ENCODE results near the gene NUCB2.

The NUCB2 gene

DNA sequence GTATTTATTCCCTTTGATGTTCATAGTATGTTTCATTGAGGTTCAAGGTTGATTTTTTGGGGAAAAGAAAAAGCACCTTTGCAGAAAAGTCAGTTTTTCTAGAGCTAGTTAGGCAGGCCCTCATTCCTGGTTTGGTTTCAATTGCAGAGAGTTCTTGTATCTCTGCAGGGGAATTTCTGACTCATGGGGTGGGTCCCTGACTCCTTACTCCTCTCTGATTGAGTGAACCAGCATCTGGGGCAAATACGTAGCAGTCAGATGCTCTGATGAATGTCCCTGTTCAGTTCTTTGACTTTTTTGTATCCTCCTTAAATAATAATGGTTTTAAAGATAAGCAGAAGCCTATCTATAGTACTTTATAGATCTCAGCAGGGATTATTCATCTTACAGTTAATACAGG is 67.4 kb downstream of the NUCB2 start:
- no peak for DNase-seq

DNA sequence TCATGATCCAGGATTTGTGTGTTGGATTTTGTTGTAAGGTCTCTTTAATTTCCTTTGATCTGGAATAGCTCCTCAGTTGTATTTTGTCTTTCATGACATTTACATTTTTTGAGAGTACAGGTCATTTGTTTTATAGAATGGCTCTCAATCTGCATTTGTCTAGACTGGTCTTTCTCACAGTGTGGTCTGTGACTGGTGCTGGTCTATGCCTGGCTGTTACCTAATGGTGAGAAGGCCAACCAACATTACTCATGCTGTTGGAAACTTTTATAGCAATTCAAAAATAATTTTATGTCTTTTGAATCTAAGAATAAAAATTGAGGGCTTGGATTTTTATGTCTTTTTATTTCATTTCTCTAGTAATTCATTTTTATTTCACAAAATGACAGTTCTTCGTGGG is 71.1 kb downstream of the NUCB2 start:
- DNase-seq = no peak

GRCh38 chr11:17350455-17351171 is 74.1 kb downstream of the NUCB2 start:
- DNase-seq = no peak

DNA sequence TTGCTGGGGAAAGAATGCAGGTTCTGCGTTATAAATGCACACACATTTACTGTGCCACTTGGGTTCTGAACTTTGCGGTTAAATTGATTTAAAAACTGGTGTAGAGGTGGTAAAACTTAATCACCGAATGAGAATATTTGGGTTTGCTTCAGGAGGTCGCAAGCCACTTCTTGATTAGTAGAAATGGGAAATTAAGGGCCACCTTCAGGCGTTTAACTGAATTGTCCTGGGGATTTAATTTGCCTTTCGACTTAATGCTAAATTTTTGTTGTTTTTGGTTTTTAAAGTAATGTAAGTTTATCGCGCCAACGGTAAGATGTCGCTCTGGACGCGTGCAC is 74.6 kb downstream of the NUCB2 start:
- DNase-seq = no peak

DNA sequence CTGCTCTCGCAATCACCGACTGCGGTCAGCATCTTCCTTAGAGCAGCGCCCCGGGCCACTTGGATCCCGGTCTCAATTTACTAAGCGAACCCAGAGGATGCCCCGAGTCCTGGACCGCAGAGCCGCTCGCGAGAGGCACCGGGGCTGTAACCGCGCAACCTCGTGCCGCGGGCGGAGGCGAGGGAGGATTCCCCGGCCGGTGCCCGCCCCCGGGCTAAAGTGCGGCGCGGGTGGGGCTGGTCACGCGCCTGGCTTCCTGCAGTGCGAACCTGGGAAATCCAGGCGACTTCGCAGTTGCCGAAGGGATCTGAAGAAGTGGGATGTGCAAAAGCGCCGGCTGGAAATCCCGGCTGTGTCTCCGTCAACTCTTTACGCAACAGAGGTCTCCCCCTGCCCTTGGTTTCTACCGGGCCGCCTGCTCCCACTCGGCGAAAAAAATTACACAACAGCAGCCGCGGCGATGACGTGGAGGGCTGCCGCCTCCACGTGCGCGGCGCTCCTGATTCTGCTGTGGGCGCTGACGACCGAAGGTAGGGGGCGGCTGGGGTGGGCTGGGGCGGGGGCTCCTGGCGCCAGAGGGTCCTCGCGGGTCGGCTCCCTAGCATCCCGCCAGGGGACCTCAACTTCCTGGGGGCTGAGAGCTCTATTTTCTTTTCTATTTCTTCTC is 75.1 kb downstream of the NUCB2 start, which contains the start of gene NCR3LG1:
TSS of gene NCR3LG1 (plus strand) at position 291 of the 667 bp plus-strand sequence. CDS start at position 461, 170 bp downstream.
- DNase-seq = no peak

DNA sequence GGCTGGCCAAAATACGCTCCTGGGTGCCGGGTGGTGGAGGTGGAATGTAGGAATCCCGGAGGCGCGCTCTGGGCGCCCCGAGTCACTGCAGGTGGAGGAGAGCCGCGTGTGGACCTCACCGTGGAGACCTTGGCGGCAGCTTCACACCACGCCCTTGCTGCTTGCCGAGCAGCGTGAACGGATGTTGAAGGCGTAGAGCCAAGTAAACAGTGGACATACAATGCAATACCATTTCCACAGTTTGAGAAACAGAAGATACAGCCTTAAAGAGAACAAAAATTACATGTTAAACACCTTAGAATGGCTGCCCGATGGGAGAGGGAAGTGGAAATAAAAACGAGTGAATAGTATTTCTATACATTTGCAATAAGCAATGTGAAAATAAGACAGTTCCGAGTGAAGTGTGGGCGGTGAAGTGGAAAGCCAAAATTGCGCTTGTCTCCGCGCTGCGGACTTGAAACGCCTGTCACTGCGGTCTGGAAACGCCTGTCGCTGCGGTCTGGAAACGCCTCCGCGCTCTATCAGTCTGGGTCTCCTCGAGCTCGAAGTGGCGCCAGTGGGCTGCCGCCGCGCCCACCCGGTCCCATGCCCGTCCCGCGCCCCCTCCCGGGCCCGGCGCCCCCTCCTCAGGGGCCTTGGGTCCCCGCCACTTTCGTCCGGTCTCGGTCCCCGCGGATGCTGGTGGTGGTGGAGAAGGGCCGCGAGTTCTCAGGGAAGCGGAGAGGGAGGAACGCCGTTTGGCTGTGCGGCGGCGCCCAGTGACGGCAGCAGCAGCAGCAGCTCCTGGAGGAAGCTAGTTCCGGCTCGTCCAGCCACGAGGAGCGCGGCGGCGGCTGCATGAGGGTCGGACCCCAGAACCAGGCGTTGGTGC is 76.6 kb downstream of the NUCB2 start:
- DNase-seq = peak; percentile 50

GRCh38 chr11:17353821-17354600 is 77.5 kb downstream of the NUCB2 start:
- no peak for DNase-seq

DNA sequence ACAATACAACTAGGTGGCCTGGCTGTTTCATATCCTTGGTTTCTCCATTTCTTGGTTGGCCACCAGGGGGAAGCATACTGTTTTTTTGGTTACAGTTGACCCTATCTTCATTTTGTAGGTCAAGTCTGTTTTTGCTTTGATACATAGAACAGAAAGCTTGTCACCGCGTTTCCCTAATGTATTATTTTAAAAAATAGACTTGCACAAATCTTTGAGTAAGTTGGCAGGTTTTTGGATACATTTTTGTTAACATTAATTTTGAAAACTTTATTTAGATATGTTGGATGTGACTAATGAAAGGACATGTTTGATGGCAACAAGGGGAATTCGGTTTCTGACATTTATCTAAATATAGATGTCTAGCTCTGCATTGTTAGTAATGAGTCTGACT is 78.1 kb downstream of the NUCB2 start:
- no peak for DNase-seq

- DNase-seq = no peak
Observed at GRCh38 chr11:17366495-17366894, 90.0 kb downstream of the NUCB2 start.

DNA sequence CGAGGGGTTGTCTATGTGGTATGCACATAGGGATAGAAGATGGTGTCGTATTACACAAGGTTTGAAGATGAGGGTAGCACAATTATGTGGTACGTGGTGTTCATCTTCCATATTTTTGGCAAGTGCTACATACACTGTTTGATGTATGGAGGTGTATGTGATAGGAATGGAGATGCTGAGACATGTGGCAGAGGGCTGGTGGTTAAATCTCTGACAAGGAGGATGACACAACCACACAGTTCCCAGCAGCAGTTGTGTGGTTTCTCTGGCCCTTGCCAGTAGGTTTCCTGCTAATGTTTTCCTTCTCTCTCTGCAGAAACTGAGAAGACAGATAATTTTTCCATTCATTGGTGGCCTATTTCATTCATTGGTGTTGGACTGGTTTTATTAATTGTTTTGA is 92.0 kb downstream of the NUCB2 start:
- DNase-seq = no peak

DNA sequence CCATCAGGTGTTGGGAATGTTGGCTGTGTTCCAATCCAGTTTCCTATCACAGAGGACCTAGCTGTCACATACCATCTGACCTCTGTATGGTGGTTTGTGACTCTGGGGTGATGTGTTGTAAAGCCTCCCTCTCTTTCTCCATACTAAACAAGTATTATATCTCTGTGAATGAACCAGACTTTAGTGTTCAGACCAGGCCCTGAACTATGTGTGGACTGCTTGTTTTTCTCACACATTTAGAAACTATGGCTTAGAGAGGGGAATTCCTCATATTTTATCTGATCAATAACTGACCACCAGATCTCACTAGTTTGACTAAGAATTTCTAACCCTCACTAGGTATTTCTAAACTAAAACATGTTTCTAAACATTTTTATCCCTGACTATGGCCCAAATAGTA is 92.6 kb downstream of the NUCB2 start:
- DNase-seq = no peak

DNA sequence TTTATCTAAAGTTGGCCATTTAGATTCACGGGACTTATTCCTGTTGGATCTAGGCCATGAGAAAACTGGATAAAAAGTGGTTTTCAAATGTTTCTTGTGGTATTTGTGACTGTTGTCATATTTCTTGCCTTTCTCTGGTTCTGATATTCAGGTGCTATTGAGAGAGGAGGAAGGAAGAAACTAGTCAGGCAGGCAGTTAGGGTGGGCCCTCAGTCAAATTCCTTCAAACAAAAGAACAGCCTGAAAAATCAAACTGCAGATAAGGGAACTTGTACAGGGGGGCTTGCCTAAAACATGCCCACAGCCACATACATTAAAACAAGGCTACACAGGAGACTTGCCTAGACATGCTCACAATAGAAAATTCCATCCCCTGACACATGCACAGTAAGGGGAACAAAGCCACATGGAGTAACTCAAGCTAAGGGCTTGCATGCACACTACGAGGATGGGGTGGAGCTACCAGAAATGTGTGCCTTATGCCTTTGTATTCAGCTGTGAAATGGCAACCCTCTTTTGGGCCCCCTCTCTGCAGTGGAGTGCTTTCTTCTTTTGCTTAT is 93.2 kb downstream of the NUCB2 start:
- no peak for DNase-seq

GRCh38 chr11:17371614-17372013 is 95.1 kb downstream of the NUCB2 start:
- DNase-seq = no peak

- DNase-seq = no peak
Observed at GRCh38 chr11:17375547-17375946, 99.0 kb downstream of the NUCB2 start.

DNA sequence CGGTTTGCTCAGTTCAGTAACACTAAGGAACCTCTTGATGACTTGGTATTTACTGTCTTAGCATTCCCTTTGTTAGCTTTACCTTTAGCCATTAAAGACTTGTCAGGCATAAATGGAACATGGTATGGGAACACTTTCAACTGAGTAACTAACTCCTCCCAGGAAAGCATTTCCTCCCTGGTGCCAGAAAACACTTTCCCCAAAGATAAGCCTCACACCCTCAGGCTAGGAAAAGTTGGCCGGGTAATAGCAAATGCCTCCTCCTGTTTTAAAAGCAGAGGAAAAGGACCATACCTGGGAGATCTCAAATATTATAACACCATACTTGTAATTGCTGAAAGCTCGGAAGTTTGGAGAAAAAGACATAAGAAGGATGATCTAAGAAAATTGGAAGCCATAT is 100.0 kb downstream of the NUCB2 start:
- no peak for DNase-seq

- no peak for DNase-seq
Observed at GRCh38 chr11:17378655-17379054, 102.1 kb downstream of the NUCB2 start.

DNA sequence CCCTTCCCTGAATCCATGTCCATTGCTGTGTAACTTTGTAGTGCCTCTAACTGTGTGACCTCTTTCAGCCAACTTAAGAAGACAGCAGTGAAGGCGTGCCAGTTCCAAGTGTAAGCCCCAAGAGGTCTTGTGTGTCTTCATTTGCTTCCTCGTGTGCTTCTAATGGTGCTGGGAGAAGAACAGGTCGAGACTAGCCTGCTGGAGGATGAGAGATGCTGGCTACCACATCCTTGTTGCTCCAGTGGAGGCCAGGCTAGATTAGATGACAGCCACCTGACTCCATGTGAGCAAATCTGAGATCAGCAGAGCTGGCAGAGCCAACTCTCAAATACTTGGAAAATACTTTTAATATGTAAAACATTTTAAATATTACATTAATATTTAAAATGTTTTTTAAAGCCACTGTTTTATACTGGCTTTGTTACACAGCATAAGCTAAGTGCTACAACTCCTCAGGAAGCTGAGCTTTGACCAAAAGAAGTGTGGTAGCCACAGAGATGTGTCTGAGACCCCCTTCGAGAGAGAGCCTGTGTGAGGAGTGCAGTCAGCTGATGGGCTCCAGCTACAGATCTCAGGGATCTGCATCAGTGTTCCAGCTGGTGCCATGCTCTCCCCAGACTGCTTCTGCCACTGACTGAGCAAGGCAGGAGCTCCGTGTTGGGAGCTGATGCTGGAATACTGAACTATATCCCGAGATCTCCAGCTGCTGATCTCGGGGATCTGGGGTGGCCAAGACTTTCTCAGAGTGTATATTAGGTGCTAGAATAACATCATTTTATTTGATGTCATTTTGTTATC is 103.0 kb downstream of the NUCB2 start:
- no peak for DNase-seq

DNA sequence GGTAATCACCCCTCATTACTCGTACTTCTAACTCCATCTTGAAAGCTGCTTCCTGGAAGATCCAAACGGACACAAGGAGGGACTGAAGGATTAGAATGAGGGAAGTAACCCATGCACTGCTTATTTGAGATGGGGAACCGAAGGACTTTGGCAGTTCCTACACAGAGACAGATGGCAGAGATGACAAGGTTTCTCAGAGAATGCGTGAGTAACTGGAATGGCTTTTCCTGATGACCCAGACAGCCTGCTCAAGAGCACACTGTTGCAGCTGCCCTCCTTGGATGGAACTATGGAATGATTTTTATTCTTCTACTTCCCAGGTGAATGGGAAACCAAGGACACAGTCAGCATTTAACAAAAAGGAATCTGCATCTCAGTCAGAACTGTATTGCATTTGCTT is 104.6 kb downstream of the NUCB2 start:
- DNase-seq = no peak
